Measurements from ENCODE around the gene CHST5.

The CHST5 gene

DNA sequence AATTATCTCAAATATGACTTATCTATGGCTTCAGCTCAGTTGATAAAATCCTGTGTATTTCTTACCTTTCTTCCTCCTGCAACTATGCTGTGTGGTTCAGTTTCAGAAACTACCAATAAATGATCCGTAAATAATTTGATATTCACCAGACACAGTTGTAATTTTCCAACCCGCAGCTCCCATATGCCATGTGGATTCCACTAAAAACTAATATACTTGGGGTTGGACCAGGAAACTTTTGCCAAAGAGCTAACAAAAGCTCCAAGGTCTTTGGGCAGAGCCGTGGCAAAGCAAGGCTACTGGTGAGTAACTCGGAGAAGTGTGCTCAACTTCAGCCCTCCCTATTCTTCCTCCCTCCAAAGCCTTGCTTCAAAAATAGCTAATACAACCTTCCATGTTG, 38.4 kb downstream of the CHST5 start:
- DNase-seq (ENCODE audit: low read depth, low spot score), result peak; percentile 33
- no peak overlapping the region for H3K4me3 ChIP-seq (ENCODE audit: low read depth, low read length)
- in situ Hi-C loops (cut with HindIII; ENCODE audit: low sequenced_read_pairs), result no loop called here
- TF ChIP-seq CTCF (IDR thresholded peaks at IDR 0.05; ENCODE audit: low read depth, low read length), result no peak

GRCh38 chr16:75495076-75495674, 40.7 kb downstream of the CHST5 start, which contains the start of gene CHST6:
Gene CHST6, minus strand, starts transcription at chr16:75495441. Its CDS starts 15,613 bp downstream, at chr16:75479828.
- TF ChIP-seq CTCF (IDR thresholded peaks at IDR 0.05; ENCODE audit: low read depth, low read length), result no peak
- H3K4me3 ChIP-seq (ENCODE audit: low read depth, low read length), result peak within 1 kb of the TSS; percentile 48
- in situ Hi-C loops (cut with HindIII; ENCODE audit: low sequenced_read_pairs), result no loop called here
- DNase-seq (ENCODE audit: low read depth, low spot score), result peak; percentile 22

- in situ Hi-C loops (cut with HindIII; ENCODE audit: low sequenced_read_pairs), result no loop called here
- H3K4me3 ChIP-seq (ENCODE audit: low read depth, low read length), result peak overlapping the region; percentile 48
- DNase-seq (ENCODE audit: low read depth, low spot score), result no peak
- no peak for TF ChIP-seq CTCF (IDR thresholded peaks at IDR 0.05; ENCODE audit: low read depth, low read length)
Observed at GRCh38 chr16:75494661-75495075, 41.2 kb downstream of the CHST5 start.

- in situ Hi-C loops (cut with HindIII; ENCODE audit: low sequenced_read_pairs), result no loop called here
- H3K4me3 ChIP-seq (ENCODE audit: low read depth, low read length), result peak overlapping the region; percentile 48
- TF ChIP-seq CTCF (IDR thresholded peaks at IDR 0.05; ENCODE audit: low read depth, low read length), result no peak
- DNase-seq (ENCODE audit: low read depth, low spot score), result no peak
Observed at GRCh38 chr16:75494184-75494583, 41.7 kb downstream of the CHST5 start.

DNA sequence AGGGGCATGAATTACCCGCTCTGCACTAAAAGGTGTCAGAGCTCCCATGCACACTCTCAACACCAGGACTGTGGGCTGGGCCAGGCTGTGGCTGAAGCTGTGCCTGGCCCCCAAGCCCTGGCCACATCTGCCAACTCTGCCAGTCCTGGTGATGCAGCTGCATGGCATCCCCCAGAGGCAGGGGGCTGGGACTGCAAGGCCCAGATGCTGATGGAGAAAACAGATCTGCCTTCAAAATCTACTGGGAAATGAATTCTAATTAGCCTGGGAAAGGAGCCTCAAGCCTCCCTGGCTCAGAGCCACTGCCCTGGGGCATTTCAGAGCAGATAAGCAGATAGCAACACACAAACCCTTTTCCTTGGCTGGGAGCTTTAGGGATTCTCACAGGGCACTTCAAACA, 44.0 kb downstream of the CHST5 start:
- in situ Hi-C loops (cut with HindIII; ENCODE audit: low sequenced_read_pairs), result no loop called here
- TF ChIP-seq CTCF (IDR thresholded peaks at IDR 0.05; ENCODE audit: low read depth, low read length), result peak; percentile 26
- no peak for DNase-seq (ENCODE audit: low read depth, low spot score)
- no peak overlapping the region for H3K4me3 ChIP-seq (ENCODE audit: low read depth, low read length)

DNA sequence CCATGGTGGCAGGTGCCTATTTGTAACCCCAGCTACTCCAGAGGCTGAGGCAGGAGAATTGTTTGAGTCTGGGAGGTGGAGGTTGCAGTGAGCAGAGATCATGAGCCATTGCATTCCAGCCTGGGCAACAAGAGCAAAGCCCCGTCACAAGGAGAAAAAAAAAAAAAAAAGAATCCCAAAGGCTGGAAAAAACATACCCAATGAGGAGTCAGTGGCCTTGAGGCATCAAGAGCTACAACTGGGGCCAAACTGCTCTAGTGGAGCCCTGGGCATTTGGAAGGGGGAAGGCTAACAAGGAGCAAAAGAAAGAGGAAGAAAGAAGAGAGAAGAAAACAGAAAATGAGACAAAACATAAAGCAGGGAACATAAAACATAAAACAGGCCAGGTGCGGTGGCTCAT, 47.6 kb downstream of the CHST5 start:
- H3K4me3 ChIP-seq (ENCODE audit: low read depth, low read length), result no peak overlapping the region
- no peak for DNase-seq (ENCODE audit: low read depth, low spot score)
- in situ Hi-C loops (cut with HindIII; ENCODE audit: low sequenced_read_pairs), result no loop called here
- TF ChIP-seq CTCF (IDR thresholded peaks at IDR 0.05; ENCODE audit: low read depth, low read length), result no peak
